DOHH2 (cell line): Measurements from ENCODE around the gene PNMT.

ENCODE experiments used
- H3F3A ChIP-seq: fragments of 200-600 bp; sonication (generic), shearing (Covaris generic); 2 replicates; pipeline ENCODE4 v1.6.0; 2016; ENCODE audit warnings: antibody characterized with exemption, mild to moderate bottlenecking; ENCODE audit not compliant: control insufficient read depth, insufficient read depth
- H3K27ac ChIP-seq: fragments of 200-600 bp; sonication (generic); 2 replicates; pipeline ENCODE4 v1.5.1; 2014; ENCODE audit warnings: low read depth, mild to moderate bottlenecking, low read length, moderate library complexity
- H3K27me3 ChIP-seq: fragments of 200-600 bp; sonication (generic); 2 replicates; pipeline ENCODE4 v1.6.1; 2014; ENCODE audit warnings: mild to moderate bottlenecking, low read length, mixed read lengths; ENCODE audit not compliant: control insufficient read depth
- H3K36me3 ChIP-seq: fragments of 200-600 bp; sonication (generic); 2 replicates; pipeline ENCODE4 v1.6.1; 2014; ENCODE audit warnings: mild to moderate bottlenecking, low read length, moderate library complexity, mixed read lengths; ENCODE audit not compliant: control insufficient read depth
- H3K4me1 ChIP-seq: fragments of 200-600 bp; sonication (generic); 2 replicates; pipeline ENCODE4 v1.6.1; 2014; ENCODE audit warnings: mild to moderate bottlenecking, low read length, mixed read lengths; ENCODE audit not compliant: control insufficient read depth
- H3K4me2 ChIP-seq: fragments of 200-600 bp; sonication (generic); 2 replicates; pipeline ENCODE4 v1.6.0; 2014; ENCODE audit warnings: mild to moderate bottlenecking, low read length, moderate library complexity
- H3K4me3 ChIP-seq: fragments of 200-600 bp; sonication (generic); 2 replicates; pipeline ENCODE4 v1.5.1; 2014; ENCODE audit warnings: mild to moderate bottlenecking, low read length, mixed read lengths
- H3K79me2 ChIP-seq: fragments of 200-600 bp; sonication (generic); 2 replicates; pipeline ENCODE4 v1.6.1; 2014; ENCODE audit warnings: mild to moderate bottlenecking, low read length, mixed read lengths; ENCODE audit not compliant: control insufficient read depth
- H3K9me2 ChIP-seq: fragments of 200-600 bp; sonication (generic); replicated peaks from 2 replicates; pipeline ENCODE4 v1.6.1; 2014; ENCODE audit warnings: mild to moderate bottlenecking, low read length, mixed read lengths; ENCODE audit not compliant: control insufficient read depth
- H3K9me3 ChIP-seq: fragments of 200-600 bp; sonication (generic); 2 replicates; pipeline ENCODE4 v1.6.1; 2014; ENCODE audit warnings: antibody characterized with exemption, low read length, mixed read lengths; ENCODE audit not compliant: control insufficient read depth, insufficient read depth
- H4K20me1 ChIP-seq: fragments of 200-600 bp; sonication (generic); 2 replicates; pipeline ENCODE4 v1.6.0; 2014; ENCODE audit warnings: low read depth, mild to moderate bottlenecking, antibody characterized with exemption, low read length, moderate library complexity; ENCODE audit not compliant: control insufficient read depth, insufficient read depth
- CTCF ChIP-seq: fragments of 200-600 bp; sonication (generic); IDR thresholded peaks from one replicate; pipeline ENCODE4 v1.5.1; 2014; ENCODE audit warnings: antibody characterized with exemption, mild to moderate bottlenecking, low read depth, low read length; ENCODE audit not compliant: poor library complexity, severe bottlenecking
- EZH2phosphoT487 ChIP-seq: fragments of 200-600 bp; sonication (generic); IDR thresholded peaks from 2 replicates; pipeline ENCODE4 v1.6.1; 2017; ENCODE audit warnings: borderline replicate concordance, mild to moderate bottlenecking, antibody characterized with exemption, low read length, moderate library complexity, mixed read lengths

Gene PNMT

GRCh38 chr17:39640591-39641031, 27.6 kb upstream of the PNMT start:
- Histone ChIP-seq H3K9me2 (no peaks in the 10 kb centered on the region), H3K27ac (no peak overlapping the region), H3K4me2 (no peak overlapping the region), H4K20me1 (peaks cover 15% of the 10 kb centered on the region; the same call in 1 of the 2 replicates), H3K4me3 (no peak overlapping the region), H3K9me3 (no peaks in the 10 kb centered on the region), H3K27me3 (no peaks in the 10 kb centered on the region), H3K4me1 (peaks cover 22% of the 10 kb centered on the region), H3K79me2 (peaks cover 83% of the 10 kb centered on the region), H3K36me3 (peaks cover 9% of the 10 kb centered on the region; the same call in 1 of the 2 replicates), H3F3A (no peaks in the 10 kb centered on the region)
- TF ChIP-seq EZH2phosphoT487 (no peak), CTCF (no peak)

- peaks cover 86% of the 10 kb centered on the region for H3K79me2 ChIP-seq
- H3K9me2 ChIP-seq = no peaks in the 10 kb centered on the region
- no peaks in the 10 kb centered on the region for H3K9me3 ChIP-seq
- peaks cover 9% of the 10 kb centered on the region; the same call in 1 of the 2 replicates for H3K36me3 ChIP-seq
- H3K4me2 ChIP-seq = no peak overlapping the region
- H4K20me1 ChIP-seq = peaks cover 15% of the 10 kb centered on the region; the same call in 1 of the 2 replicates
- no peak overlapping the region for H3K27ac ChIP-seq
- no peak for TF ChIP-seq CTCF
- TF ChIP-seq EZH2phosphoT487 = no peak
- no peak overlapping the region for H3K4me3 ChIP-seq
- no peaks in the 10 kb centered on the region for H3F3A ChIP-seq
- H3K4me1 ChIP-seq = peaks cover 18% of the 10 kb centered on the region
- H3K27me3 ChIP-seq = no peaks in the 10 kb centered on the region
Observed at GRCh38 chr17:39641097-39641496, 27.2 kb upstream of the PNMT start.

GRCh38 chr17:39641883-39642282, 26.4 kb upstream of the PNMT start:
- Histone ChIP-seq H3K4me2 (no peak overlapping the region), H3K79me2 (peaks cover 87% of the 10 kb centered on the region), H3K4me1 (peaks cover 12% of the 10 kb centered on the region), H4K20me1 (peaks cover 15% of the 10 kb centered on the region; the same call in 1 of the 2 replicates), H3K9me3 (no peaks in the 10 kb centered on the region), H3F3A (no peaks in the 10 kb centered on the region), H3K4me3 (no peak overlapping the region), H3K9me2 (no peaks in the 10 kb centered on the region), H3K27ac (no peak overlapping the region), H3K36me3 (peaks cover 9% of the 10 kb centered on the region; the same call in 1 of the 2 replicates), H3K27me3 (no peaks in the 10 kb centered on the region)
- TF ChIP-seq EZH2phosphoT487 (no peak), CTCF (no peak)
